ENCODE results near the gene BIRC3.

The BIRC3 gene

DNA sequence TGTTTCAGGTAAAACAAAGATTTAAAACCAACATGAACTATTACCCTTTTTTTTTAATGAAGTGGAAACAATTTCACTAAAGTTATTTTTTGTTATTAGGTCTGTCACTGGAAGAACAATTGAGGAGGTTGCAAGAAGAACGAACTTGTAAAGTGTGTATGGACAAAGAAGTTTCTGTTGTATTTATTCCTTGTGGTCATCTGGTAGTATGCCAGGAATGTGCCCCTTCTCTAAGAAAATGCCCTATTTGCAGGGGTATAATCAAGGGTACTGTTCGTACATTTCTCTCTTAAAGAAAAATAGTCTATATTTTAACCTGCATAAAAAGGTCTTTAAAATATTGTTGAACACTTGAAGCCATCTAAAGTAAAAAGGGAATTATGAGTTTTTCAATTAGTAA lies 60.6 kb downstream of the BIRC3 start:
- DNase-seq (ENCODE audit: low read depth) = no peak

DNA sequence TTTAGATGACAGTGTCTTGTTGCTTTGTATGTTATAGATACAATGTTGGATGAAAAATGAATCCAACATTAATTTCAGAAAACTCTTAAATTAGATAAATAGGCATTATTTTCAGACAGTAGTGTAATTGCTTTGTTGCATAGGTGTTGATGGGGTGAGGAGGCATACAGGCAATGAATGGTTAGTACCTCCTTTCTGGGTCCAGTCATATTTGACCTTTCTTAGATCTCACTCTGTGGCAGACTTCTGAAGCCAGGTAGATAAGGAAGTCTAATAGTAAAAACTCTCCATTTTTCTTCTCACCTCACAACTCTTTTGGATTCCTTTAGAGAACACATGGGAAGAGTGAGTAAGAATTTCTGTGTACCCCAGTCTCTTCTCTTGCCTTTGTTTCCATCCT lies 61.5 kb downstream of the BIRC3 start:
- no peak for DNase-seq (ENCODE audit: low read depth)

GRCh38 chr11:102382384-102382783 lies 65.1 kb downstream of the BIRC3 start:
- DNase-seq (ENCODE audit: low read depth) = no peak

- DNase-seq (ENCODE audit: low read depth) = no peak
Observed at GRCh38 chr11:102383839-102384238, 66.6 kb downstream of the BIRC3 start.

- no peak for DNase-seq (ENCODE audit: low read depth)
Observed at GRCh38 chr11:102384419-102385079, 67.3 kb downstream of the BIRC3 start.

- no peak for DNase-seq (ENCODE audit: low read depth)
Observed at GRCh38 chr11:102385085-102386007, 68.1 kb downstream of the BIRC3 start.

- DNase-seq (ENCODE audit: low read depth) = no peak
Observed at GRCh38 chr11:102386136-102386734, 69.0 kb downstream of the BIRC3 start.

GRCh38 chr11:102387043-102387781 lies 69.9 kb downstream of the BIRC3 start:
- DNase-seq (ENCODE audit: low read depth) = no peak
